Erythroblast (primary cell): ENCODE data around the gene NECTIN4.
A peak's percentile ranks its signal among the peaks of the same experiment; 100 is the strongest.

Source experiments
- DNase-seq, 2 experiments: peaks; one replicate each; lab custom pipeline; 2025; lab: John Stamatoyannopoulos, UW
- GATA1 ChIP-seq: IDR thresholded peaks from 2 replicates; pipeline ENCODE4 v1.6.1; 2011; ENCODE audit warnings: low read depth, mild to moderate bottlenecking, control low read depth, low read length, moderate library complexity
- POLR2A ChIP-seq: IDR thresholded peaks from 2 replicates; pipeline ENCODE4 v1.6.1; 2011; ENCODE audit warnings: mild to moderate bottlenecking, low read length

Gene NECTIN4

GRCh38 chr1:161082996-161083747 lies 6.2 kb downstream of the NECTIN4 start:
- TF ChIP-seq POLR2A, result no peak
- TF ChIP-seq GATA1, result no peak
- DNase-seq, result peak; percentile 71 to 89

- no peak for TF ChIP-seq GATA1
- no peak for TF ChIP-seq POLR2A
- DNase-seq, result no peak
These were observed 6.9 kb downstream of the NECTIN4 start for GRCh38 chr1:161082483-161082882.

- no peak for DNase-seq
- TF ChIP-seq POLR2A, result no peak
- TF ChIP-seq GATA1, result no peak
These were observed 7.8 kb downstream of the NECTIN4 start for GRCh38 chr1:161081519-161081918.

- TF ChIP-seq POLR2A, result no peak
- no peak for TF ChIP-seq GATA1
- DNase-seq, result no peak
These were observed 8.6 kb downstream of the NECTIN4 start for GRCh38 chr1:161080441-161081405.

- TF ChIP-seq POLR2A, result no peak
- no peak for TF ChIP-seq GATA1
- no peak for DNase-seq
These were observed 9.8 kb downstream of the NECTIN4 start for GRCh38 chr1:161079436-161080110.

GRCh38 chr1:161077426-161077825 lies 11.9 kb downstream of the NECTIN4 start:
- TF ChIP-seq POLR2A, result no peak
- no peak for TF ChIP-seq GATA1
- DNase-seq, result no peak

- TF ChIP-seq GATA1 (no peak), POLR2A (no peak)
These were observed 12.9 kb downstream of the NECTIN4 start for GRCh38 chr1:161076410-161076809.

GRCh38 chr1:161074676-161075368 lies 14.5 kb downstream of the NECTIN4 start:
- peak in 1 of 2 experiments; percentile 50 for DNase-seq
- no peak for TF ChIP-seq GATA1
- TF ChIP-seq POLR2A, result no peak

More at GRCh38 chr1:161076410-161076809, 12.9 kb downstream of the NECTIN4 start:
- no peak for DNase-seq

- no peak for DNase-seq
- TF ChIP-seq POLR2A, result no peak
- TF ChIP-seq GATA1, result no peak
These were observed 15.8 kb downstream of the NECTIN4 start for GRCh38 chr1:161073474-161074121.

GRCh38 chr1:161072751-161073449 lies 16.5 kb downstream of the NECTIN4 start:
- no peak for DNase-seq
- TF ChIP-seq POLR2A, result no peak
- no peak for TF ChIP-seq GATA1

GRCh38 chr1:161071886-161072371 lies 17.4 kb downstream of the NECTIN4 start:
- no peak for TF ChIP-seq POLR2A
- no peak for TF ChIP-seq GATA1
- DNase-seq, result peak; percentile 64 to 74

- TF ChIP-seq POLR2A, result no peak
- TF ChIP-seq GATA1, result no peak
- DNase-seq, result no peak
These were observed 18.6 kb downstream of the NECTIN4 start for GRCh38 chr1:161070761-161071160.
